Measurements from ENCODE around the gene TBX4.

TBX4 gene

GRCh38 chr17:61452301-61453290 lies at the start of gene TBX4:
TBX4 (plus strand) TSS chr17:61452422; CDS start chr17:61456491, 4,069 bp downstream.
- no peak for DNase-seq (ENCODE audit: low read depth)

GRCh38 chr17:61402978-61403800 lies 49.0 kb upstream of the TBX4 start:
- DNase-seq (ENCODE audit: low read depth), result no peak

GRCh38 chr17:61403801-61404662 lies 48.2 kb upstream of the TBX4 start:
- DNase-seq (ENCODE audit: low read depth), result no peak

- no peak for DNase-seq (ENCODE audit: low read depth)
Measured at GRCh38 chr17:61404663-61404912, 47.6 kb upstream of the TBX4 start.

- DNase-seq (ENCODE audit: low read depth), result no peak
Measured at GRCh38 chr17:61404913-61405685, 47.1 kb upstream of the TBX4 start.

- DNase-seq (ENCODE audit: low read depth), result no peak
Measured at GRCh38 chr17:61405686-61406536, 46.3 kb upstream of the TBX4 start.

- DNase-seq (ENCODE audit: low read depth), result no peak
Measured at GRCh38 chr17:61406537-61406845, 45.7 kb upstream of the TBX4 start.

- no peak for DNase-seq (ENCODE audit: low read depth)
Measured at GRCh38 chr17:61406971-61407911, 45.0 kb upstream of the TBX4 start.

- DNase-seq (ENCODE audit: low read depth), result no peak
Measured at GRCh38 chr17:61408151-61409041, 43.8 kb upstream of the TBX4 start.

- no peak for DNase-seq (ENCODE audit: low read depth)
Measured at GRCh38 chr17:61409301-61410112, 42.7 kb upstream of the TBX4 start.

- no peak for DNase-seq (ENCODE audit: low read depth)
Measured at GRCh38 chr17:61410141-61411010, 41.8 kb upstream of the TBX4 start.

GRCh38 chr17:61411011-61411260 lies 41.3 kb upstream of the TBX4 start:
- no peak for DNase-seq (ENCODE audit: low read depth)

- DNase-seq (ENCODE audit: low read depth), result no peak
Measured at GRCh38 chr17:61411261-61412142, 40.7 kb upstream of the TBX4 start.

- DNase-seq (ENCODE audit: low read depth), result no peak
Measured at GRCh38 chr17:61412143-61412859, 39.9 kb upstream of the TBX4 start.
